Measurements from ENCODE around the gene AHNAK2.
"Not testable (repeated sequence)": the region's sequence is repeated elsewhere in the genome, so short reads cannot be mapped to it uniquely, and the experiment has no call there.

AHNAK2 gene

GRCh38 chr14:104912053-104912452 is 66.1 kb downstream of the AHNAK2 start:
- Mint-ChIP-seq H3K9me3 (peaks cover 12% of the 10 kb centered on the region), H3K36me3 (ENCODE audit: low read depth) (no peaks in the 10 kb centered on the region), H3K27me3 (peaks cover 13% of the 10 kb centered on the region), H3K27ac (no peak overlapping the region), H3K4me3 (no peak overlapping the region), H3K4me1 (no peaks in the 10 kb centered on the region)
- no peak for ATAC-seq
- DNase-seq: no peak

GRCh38 chr14:104908303-104908702 is 69.9 kb downstream of the AHNAK2 start:
- Mint-ChIP-seq H3K27me3 (peaks cover 22% of the 10 kb centered on the region), H3K4me1 (no peaks in the 10 kb centered on the region), H3K9me3 (peaks cover 12% of the 10 kb centered on the region), H3K4me3 (no peak overlapping the region), H3K36me3 (ENCODE audit: low read depth) (no peaks in the 10 kb centered on the region), H3K27ac (no peak overlapping the region)
- no peak for ATAC-seq
- DNase-seq: no peak

- H3K27ac Mint-ChIP-seq; DNase-seq; ATAC-seq; H3K9me3 Mint-ChIP-seq; H3K4me3 Mint-ChIP-seq; H3K36me3 Mint-ChIP-seq (ENCODE audit: low read depth); H3K4me1 Mint-ChIP-seq: not testable (repeated sequence)
- peaks cover 17% of the 10 kb centered on the region for H3K27me3 Mint-ChIP-seq
Measured at GRCh38 chr14:104905579-104905933, 72.6 kb downstream of the AHNAK2 start.

GRCh38 chr14:104904650-104905578 is 73.3 kb downstream of the AHNAK2 start:
- peaks cover 16% of the 10 kb centered on the region for H3K27me3 Mint-ChIP-seq

GRCh38 chr14:104903990-104904389 is 74.2 kb downstream of the AHNAK2 start:
- no peaks in the 10 kb centered on the region for H3K36me3 Mint-ChIP-seq (ENCODE audit: low read depth)

More at GRCh38 chr14:104904650-104905578, 73.3 kb downstream of the AHNAK2 start:
- H3K9me3 Mint-ChIP-seq; H3K4me1 Mint-ChIP-seq; H3K4me3 Mint-ChIP-seq; ATAC-seq; H3K27ac Mint-ChIP-seq; DNase-seq; H3K36me3 Mint-ChIP-seq (ENCODE audit: low read depth): not testable (repeated sequence)

GRCh38 chr14:104900639-104901512 is 77.3 kb downstream of the AHNAK2 start:
- H3K36me3 Mint-ChIP-seq (ENCODE audit: low read depth): no peaks in the 10 kb centered on the region
- no peak overlapping the region for H3K4me3 Mint-ChIP-seq
- H3K27me3 Mint-ChIP-seq: peaks cover 14% of the 10 kb centered on the region
- H3K27ac Mint-ChIP-seq: no peak overlapping the region
- no peaks in the 10 kb centered on the region for H3K9me3 Mint-ChIP-seq
- DNase-seq (no peak), ATAC-seq (no peak)
- peaks cover 4% of the 10 kb centered on the region for H3K4me1 Mint-ChIP-seq

More at GRCh38 chr14:104903990-104904389, 74.2 kb downstream of the AHNAK2 start:
- H3K4me3 Mint-ChIP-seq: no peak overlapping the region
- no peaks in the 10 kb centered on the region for H3K9me3 Mint-ChIP-seq
- DNase-seq: no peak
- H3K27ac Mint-ChIP-seq: no peak overlapping the region
- no peaks in the 10 kb centered on the region for H3K4me1 Mint-ChIP-seq
- no peak for ATAC-seq
- peaks cover 14% of the 10 kb centered on the region for H3K27me3 Mint-ChIP-seq

- no peak overlapping the region for H3K27ac Mint-ChIP-seq
- no peak overlapping the region for H3K4me3 Mint-ChIP-seq
- DNase-seq (no peak), ATAC-seq (no peak)
- H3K9me3 Mint-ChIP-seq: no peaks in the 10 kb centered on the region
- no peaks in the 10 kb centered on the region for H3K36me3 Mint-ChIP-seq (ENCODE audit: low read depth)
- peaks cover 12% of the 10 kb centered on the region for H3K27me3 Mint-ChIP-seq
- H3K4me1 Mint-ChIP-seq: peaks cover 4% of the 10 kb centered on the region
Measured at GRCh38 chr14:104899781-104900180, 78.4 kb downstream of the AHNAK2 start.

GRCh38 chr14:104898870-104899510 is 79.2 kb downstream of the AHNAK2 start:
- Mint-ChIP-seq H3K4me1 (peaks cover 4% of the 10 kb centered on the region), H3K27ac (no peak overlapping the region), H3K4me3 (no peak overlapping the region), H3K9me3 (no peaks in the 10 kb centered on the region), H3K27me3 (peaks cover 5% of the 10 kb centered on the region), H3K36me3 (ENCODE audit: low read depth) (no peaks in the 10 kb centered on the region)
- DNase-seq: no peak
- no peak for ATAC-seq

- H3K4me3 Mint-ChIP-seq: no peak overlapping the region
- H3K9me3 Mint-ChIP-seq: no peaks in the 10 kb centered on the region
- ATAC-seq: no peak
- H3K4me1 Mint-ChIP-seq: peaks cover 4% of the 10 kb centered on the region
- peaks cover 2% of the 10 kb centered on the region for H3K27me3 Mint-ChIP-seq
- no peak for DNase-seq
- no peaks in the 10 kb centered on the region for H3K36me3 Mint-ChIP-seq (ENCODE audit: low read depth)
- no peak overlapping the region for H3K27ac Mint-ChIP-seq
Measured at GRCh38 chr14:104898195-104898558, 80.0 kb downstream of the AHNAK2 start.

GRCh38 chr14:104897330-104898194 is 80.6 kb downstream of the AHNAK2 start:
- ATAC-seq (no peak), DNase-seq (no peak)
- no peak overlapping the region for H3K27ac Mint-ChIP-seq
- H3K36me3 Mint-ChIP-seq (ENCODE audit: low read depth): no peaks in the 10 kb centered on the region
- no peak overlapping the region for H3K4me3 Mint-ChIP-seq
- H3K4me1 Mint-ChIP-seq: peaks cover 4% of the 10 kb centered on the region
- H3K27me3 Mint-ChIP-seq: peaks cover 2% of the 10 kb centered on the region
- no peaks in the 10 kb centered on the region for H3K9me3 Mint-ChIP-seq

GRCh38 chr14:104895786-104896661 is 82.2 kb downstream of the AHNAK2 start:
- H3K4me1 Mint-ChIP-seq: peaks cover 4% of the 10 kb centered on the region
- no peaks in the 10 kb centered on the region for H3K36me3 Mint-ChIP-seq (ENCODE audit: low read depth)
- no peaks in the 10 kb centered on the region for H3K27me3 Mint-ChIP-seq

GRCh38 chr14:104895207-104895785 is 82.9 kb downstream of the AHNAK2 start:
- Mint-ChIP-seq H3K27me3 (no peaks in the 10 kb centered on the region), H3K36me3 (ENCODE audit: low read depth) (no peaks in the 10 kb centered on the region), H3K9me3 (no peaks in the 10 kb centered on the region), H3K4me3 (no peak overlapping the region), H3K27ac (no peak overlapping the region), H3K4me1 (peaks cover 4% of the 10 kb centered on the region)
- no peak for ATAC-seq
- DNase-seq: no peak

More at GRCh38 chr14:104895786-104896661, 82.2 kb downstream of the AHNAK2 start:
- H3K9me3 Mint-ChIP-seq: no peaks in the 10 kb centered on the region
- no peak overlapping the region for H3K27ac Mint-ChIP-seq
- H3K4me3 Mint-ChIP-seq: no peak overlapping the region
- DNase-seq (no peak), ATAC-seq (no peak)
